HL-60/S4 (cell line): ENCODE results near the gene PCSK1.

Experiments used
- in situ Hi-C: fragments of 300-500 bp; cut with MboI; formaldehyde crosslinking; loops from 2 replicates; pipeline ENCODE4 v1.14.3; 2022; ENCODE audit warnings: low sequenced_read_pairs

Gene PCSK1

DNA sequence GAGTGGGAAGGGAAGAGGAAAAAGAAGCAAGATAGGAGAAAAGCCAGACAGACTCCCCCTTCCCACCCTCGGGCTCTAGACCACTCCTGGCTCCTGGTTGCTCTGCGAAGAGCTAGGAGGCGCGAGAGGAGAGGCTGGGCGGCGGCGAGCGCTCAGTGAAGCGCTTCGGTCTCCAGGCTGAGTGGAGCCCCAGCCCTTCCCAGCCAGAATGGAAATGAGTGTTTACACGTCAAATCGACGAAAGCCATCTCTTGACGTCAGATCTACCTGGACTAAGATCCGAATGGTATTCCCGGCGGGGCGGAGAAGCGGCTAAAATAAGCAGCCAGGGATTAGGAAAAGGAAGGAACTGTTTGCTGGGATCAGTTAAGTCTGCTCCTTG lies at the start of gene PCSK1:
Gene PCSK1 (minus strand): TSS at position 183 of the 382 bp plus-strand sequence. CDS start 206 bp downstream, outside the sequence.
- in situ Hi-C loops: no loop called here

DNA sequence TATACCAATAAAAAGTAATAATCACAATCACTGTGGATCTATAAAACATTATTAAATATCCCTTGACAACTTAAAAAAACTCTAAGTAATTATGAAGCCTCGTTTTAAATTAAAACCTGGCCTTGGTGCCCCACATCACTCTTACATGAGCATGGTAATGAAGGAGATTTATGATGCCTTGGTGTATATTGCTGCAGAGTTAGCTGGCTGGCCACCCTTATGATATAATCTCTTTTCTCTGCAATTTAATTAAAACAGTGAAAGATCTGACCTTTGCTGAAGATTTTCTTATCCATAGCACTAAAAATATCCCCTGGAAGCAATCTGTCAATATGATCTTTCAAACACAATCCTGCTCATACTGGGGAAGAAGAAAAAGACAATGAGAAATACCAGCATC lies 48.8 kb upstream of the PCSK1 start:
- in situ Hi-C loops: no loop called here

GRCh38 chr5:96481009-96481786 lies 48.1 kb upstream of the PCSK1 start:
- in situ Hi-C loops: no loop called here

- in situ Hi-C loops: no loop called here
These were observed 45.9 kb upstream of the PCSK1 start for GRCh38 chr5:96478983-96479382.

DNA sequence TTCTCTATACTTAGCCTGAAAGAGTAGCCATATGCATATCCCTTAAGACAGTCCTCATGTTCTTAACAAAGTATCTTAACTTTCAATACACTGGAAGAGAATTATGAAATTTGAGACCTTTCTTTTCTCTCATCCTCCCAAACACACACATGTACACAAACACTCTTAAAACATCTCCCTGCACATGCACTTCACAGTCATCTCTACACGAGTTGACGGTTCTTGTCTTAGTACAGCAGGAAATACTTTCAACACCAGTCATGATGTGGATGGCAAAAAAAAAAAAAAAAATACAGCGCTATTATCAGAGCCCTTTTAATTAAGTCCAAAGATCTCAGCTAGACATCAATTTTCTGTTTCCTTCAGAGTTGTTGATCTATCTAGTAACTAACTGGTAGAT lies 43.6 kb upstream of the PCSK1 start:
- in situ Hi-C loops: no loop called here

GRCh38 chr5:96474073-96474472 lies 41.0 kb upstream of the PCSK1 start:
- in situ Hi-C loops: no loop called here

DNA sequence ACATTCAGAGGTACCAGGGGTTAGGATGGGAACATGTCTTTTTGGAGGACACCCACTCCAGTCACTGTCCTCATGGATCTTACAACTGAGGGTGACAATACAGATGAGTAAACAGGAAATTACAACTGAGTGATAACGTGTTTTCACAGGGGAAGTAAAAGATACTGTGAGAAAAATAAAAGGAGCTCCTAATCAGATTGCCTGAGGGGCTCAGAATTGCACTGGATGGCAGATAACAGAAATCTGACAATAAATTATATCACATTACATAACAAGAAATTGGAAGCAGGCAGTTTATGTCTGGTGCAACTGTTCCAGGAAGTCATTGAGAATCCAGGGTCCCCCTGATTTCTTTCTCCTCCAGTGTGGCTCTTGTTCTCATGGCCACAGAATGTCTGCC lies 40.1 kb upstream of the PCSK1 start:
- in situ Hi-C loops: no loop called here

DNA sequence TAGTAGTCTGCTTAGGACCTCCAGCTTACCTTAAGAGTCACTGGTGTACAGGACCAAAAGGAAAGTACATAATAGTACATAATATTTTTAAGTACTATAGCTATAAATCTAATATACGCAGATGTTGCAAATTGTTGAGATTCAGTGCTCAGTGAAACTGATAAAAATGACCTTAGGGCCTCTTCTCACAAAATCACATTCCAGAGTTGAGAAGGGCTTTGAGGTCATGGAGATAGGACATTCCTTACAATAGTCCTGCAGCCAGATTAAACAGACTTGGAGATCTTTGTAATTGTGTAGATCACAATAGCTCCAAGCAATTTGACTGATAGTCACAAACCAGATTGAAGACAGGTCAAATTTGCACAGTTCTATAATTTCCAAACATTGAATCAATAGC lies 37.7 kb upstream of the PCSK1 start:
- in situ Hi-C loops: no loop called here

- in situ Hi-C loops: no loop called here
These were observed 35.9 kb upstream of the PCSK1 start for GRCh38 chr5:96468956-96469355.

DNA sequence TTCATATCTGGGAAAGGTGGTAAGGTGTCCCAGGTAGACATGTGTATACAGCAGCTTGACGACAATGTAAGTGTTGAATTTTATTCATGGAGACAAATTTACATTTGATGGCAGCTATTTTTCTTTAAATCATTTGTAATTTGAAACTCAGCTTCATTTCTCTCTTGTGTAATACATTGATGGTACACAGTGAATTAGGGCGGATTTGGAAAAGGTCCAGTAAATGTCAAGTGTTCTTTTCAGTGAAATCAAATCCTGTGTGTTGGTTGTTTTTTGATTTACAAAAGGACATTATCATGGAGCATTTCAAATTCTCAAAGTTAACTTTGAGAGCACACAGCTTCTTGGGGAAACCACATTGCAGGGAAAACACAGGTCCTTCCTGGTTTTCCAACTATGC lies 30.0 kb upstream of the PCSK1 start:
- in situ Hi-C loops: no loop called here

GRCh38 chr5:96459313-96460121 lies 26.5 kb upstream of the PCSK1 start:
- in situ Hi-C loops: no loop called here

GRCh38 chr5:96458176-96458575 lies 25.1 kb upstream of the PCSK1 start:
- in situ Hi-C loops: no loop called here

DNA sequence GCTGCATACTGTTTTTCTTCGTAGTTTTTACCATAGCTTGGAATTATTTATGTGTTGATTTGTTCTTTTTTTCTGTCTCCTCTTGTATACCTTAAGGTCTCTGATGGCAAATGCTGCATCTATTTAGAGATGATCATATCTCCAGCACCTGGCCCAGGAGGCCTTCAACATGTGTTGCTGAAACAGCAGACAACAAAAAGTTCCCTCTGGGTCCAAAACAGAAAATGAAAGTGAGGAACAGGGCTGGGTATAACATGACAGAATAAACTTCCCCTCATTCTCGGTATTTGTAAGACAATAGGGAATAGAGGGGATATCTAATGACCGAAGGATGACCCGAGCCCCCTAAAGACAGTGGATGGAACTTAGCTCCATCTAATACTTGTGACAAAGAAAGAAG lies 22.7 kb upstream of the PCSK1 start:
- in situ Hi-C loops: no loop called here

GRCh38 chr5:96453394-96453793 lies 20.3 kb upstream of the PCSK1 start:
- in situ Hi-C loops: no loop called here

DNA sequence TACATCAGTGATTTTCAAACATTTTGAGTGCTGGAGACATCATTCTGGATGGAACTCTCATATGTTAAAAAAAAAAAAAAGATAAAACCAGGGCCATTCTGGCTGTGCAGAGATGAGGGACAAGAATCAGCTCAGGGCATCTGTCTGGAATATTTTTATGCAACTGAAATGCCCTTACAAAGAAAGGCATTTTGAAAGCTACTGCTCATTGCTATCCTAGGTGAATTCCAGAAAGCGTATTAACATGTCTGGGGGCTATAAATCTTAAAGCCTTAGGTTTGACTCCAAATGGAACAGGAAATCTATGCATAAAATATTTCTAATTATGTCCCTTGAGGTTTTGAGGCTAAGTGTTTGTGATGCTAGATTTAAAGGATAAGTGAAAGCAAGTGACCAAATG lies 14.9 kb upstream of the PCSK1 start:
- in situ Hi-C loops: no loop called here

DNA sequence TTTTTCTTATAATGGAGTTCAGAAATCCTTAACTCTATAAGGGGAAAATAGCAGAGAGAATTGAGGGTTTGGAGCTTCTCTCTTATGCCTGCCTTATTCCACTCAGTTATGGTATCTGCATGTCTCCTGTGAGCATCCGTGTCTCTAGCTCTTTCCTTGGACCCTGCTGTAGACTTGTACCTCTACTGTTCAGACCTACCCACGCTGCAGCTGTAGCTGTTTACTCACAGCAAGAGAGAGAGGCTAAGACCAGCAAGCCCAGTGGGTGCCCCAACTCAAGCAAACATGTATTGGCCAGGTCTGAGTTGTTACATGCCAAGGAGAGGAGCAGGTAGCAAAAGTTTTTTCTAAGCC lies 7.1 kb upstream of the PCSK1 start:
- in situ Hi-C loops: no loop called here

DNA sequence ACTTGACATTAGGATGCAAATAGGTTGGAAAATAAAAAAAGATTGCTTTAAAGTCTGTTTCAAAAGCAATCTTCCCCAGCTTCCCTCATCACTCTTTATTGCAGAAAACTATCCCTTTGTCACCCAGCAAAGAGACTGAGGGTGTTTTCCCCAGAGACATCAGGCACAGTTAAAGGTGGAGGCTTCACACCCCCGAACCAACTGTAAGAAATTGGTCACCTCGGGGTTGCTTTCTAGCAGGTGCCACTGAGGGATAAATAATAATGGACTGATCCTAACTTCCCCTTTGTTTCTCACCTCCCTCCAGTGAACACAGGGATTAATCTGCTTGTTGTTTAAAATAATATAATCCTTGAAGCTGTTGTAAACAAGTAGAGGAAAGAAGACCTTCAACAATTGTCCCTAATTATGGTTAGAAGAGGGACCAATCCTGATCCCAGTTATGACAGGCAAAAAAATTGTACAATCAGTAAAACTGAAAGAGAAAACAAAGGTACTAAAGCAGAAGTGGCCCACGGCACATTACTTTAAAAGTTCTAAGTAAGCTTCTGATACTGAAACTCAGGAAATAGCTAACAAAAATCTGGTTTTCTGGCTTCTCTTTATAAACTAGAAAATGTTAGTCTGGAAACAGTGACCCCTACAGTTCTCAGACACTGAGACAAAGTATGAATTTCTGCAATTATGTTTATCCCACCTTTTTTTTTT lies 6.6 kb upstream of the PCSK1 start:
- in situ Hi-C loops: no loop called here

GRCh38 chr5:96434201-96434645 lies 1.2 kb upstream of the PCSK1 start:
- in situ Hi-C loops: no loop called here

- in situ Hi-C loops: no loop called here
These were observed 607 bp downstream of the PCSK1 start for GRCh38 chr5:96432216-96433065.

- in situ Hi-C loops: no loop called here
These were observed 1.5 kb downstream of the PCSK1 start for GRCh38 chr5:96431376-96432187.
